ENCODE data around the gene NDUFA8. TPM values are rescaled to one million over a fixed set of nuclear protein-coding genes. Genes with fewer than 3 reads are reported as not detected.

NDUFA8 gene
- total and polyA plus RNA-seq, 10 of the 15 experiments (the other 5 are each of a cell fraction or from before 2014, with no cell fraction given), result 44.9 to 159 (median 90.8) TPM

- intact Hi-C loops (cut with micrococcal nuclease; ENCODE audit: unreplicated experiment), result no loop called here
- no peaks in the 10 kb centered on the region for H3K36me3 ChIP-seq (ENCODE audit: control insufficient read depth in 2 of 2, insufficient read depth in 2 of 2, low read length in 1 of 2)
- POLR2A ChIA-PET, result no interaction called here
- H3K4me3 ChIP-seq, result no peak overlapping the region
- no peak for TF ChIP-seq BMI1 (IDR thresholded peaks at IDR 0.05; ENCODE audit: borderline replicate concordance)
- no peak for TF ChIP-seq BCLAF1 (IDR thresholded peaks at IDR 0.05)
- TF ChIP-seq EGR1 (IDR thresholded peaks at IDR 0.05; ENCODE audit: borderline replicate concordance in 1 of 2, low read depth in 2 of 2, low read length in 2 of 2), result no peak
- TF ChIP-seq RBBP5 (conservative IDR thresholded peaks at IDR 0.05), result no peak
- no peak for TF ChIP-seq ZSCAN29 (IDR thresholded peaks at IDR 0.05)
- no peak for TF ChIP-seq SMARCA5 (IDR thresholded peaks at IDR 0.05)
- TF ChIP-seq BACH1 (IDR thresholded peaks at IDR 0.05; ENCODE audit: borderline replicate concordance), result no peak
- TF ChIP-seq HDGF (IDR thresholded peaks at IDR 0.05), result no peak
- no peak for TF ChIP-seq CUX1 (IDR thresholded peaks at IDR 0.05; ENCODE audit: insufficient replicate concordance, low read depth, low read length)
- TF ChIP-seq REST (IDR thresholded peaks at IDR 0.05; ENCODE audit: low read depth, low read length), result no peak
- no peak for TF ChIP-seq NFIC (IDR thresholded peaks at IDR 0.05; ENCODE audit: low read depth, low read length)
- no peak for TF ChIP-seq YY1 (IDR thresholded peaks at IDR 0.05; ENCODE audit: low read depth, low read length)
- no peak for TF ChIP-seq HDAC2 (IDR thresholded peaks at IDR 0.05)
- no peak for TF ChIP-seq SIN3A (IDR thresholded peaks at IDR 0.05; ENCODE audit: low read depth, low read length)
- TF ChIP-seq MYC (IDR thresholded peaks at IDR 0.05; ENCODE audit: insufficient read depth, insufficient read length, insufficient replicate concordance, low read length, severe bottlenecking), result no peak
- no peaks in the 10 kb centered on the region for H4K20me1 ChIP-seq (ENCODE audit: control insufficient read depth, insufficient read depth)
- H3K9ac ChIP-seq (ENCODE audit: control insufficient read depth, insufficient read depth, low read length), result no peak overlapping the region
- ATAC-seq (peak; percentile 56), FAIRE-seq (no peak), DNase-seq (ENCODE audit: low read depth, low spot score) (no peak)
- no peak overlapping the region for H3K4me2 ChIP-seq (ENCODE audit: control insufficient read depth, insufficient read depth)
- BruUV-seq (replicated peaks), result no TSS peak
- no peak overlapping the region for H3K27ac ChIP-seq (ENCODE audit: control insufficient read depth, insufficient read depth)
- H3K4me1 ChIP-seq (ENCODE audit: control insufficient read depth, insufficient read depth, low read length), result no peaks in the 10 kb centered on the region
- RAD21 ChIA-PET (ENCODE audit: unreplicated experiment), result no interaction called here
- H3K27me3 ChIP-seq (replicated peaks in 1 of 2; ENCODE audit: control insufficient read depth in 2 of 2, insufficient read depth in 2 of 2, low read length in 1 of 2), result no peaks in the 10 kb centered on the region
- in situ Hi-C loops (cut with MboI), result no loop called here
- SMC1A ChIA-PET (ENCODE audit: uncharacterized antibody, unreplicated experiment), result no interaction called here
- CTCF ChIA-PET, result no interaction called here
- H3K9me3 ChIP-seq (replicated peaks; ENCODE audit: control insufficient read depth, insufficient read depth, low read length), result no peaks in the 10 kb centered on the region
- H2AFZ ChIP-seq (ENCODE audit: control insufficient read depth, low read depth, low read length), result no peak overlapping the region
- H3K79me2 ChIP-seq (ENCODE audit: control insufficient read depth, insufficient read depth, low read length), result no peaks in the 10 kb centered on the region
- 20% methylated on average over 7 of the region's 7 CpGs for WGBS (ENCODE audit: insufficient coverage, insufficient replicate concordance, low lambda C conversion rate, missing lambda C conversion rate)
Observed at GRCh38 chr9:122197426-122197825, 37.8 kb upstream of the NDUFA8 start.

Data from GM12878 (cell line).